Right atrium auricular region (tissue), 2 donors: ENCODE results near the gene PDXP. TPM values are rescaled to one million over a fixed set of nuclear protein-coding genes. Genes with fewer than 3 reads are reported as not detected.
A peak's percentile ranks its signal among the peaks of the same experiment; 100 is the strongest.

Experiments used
- DNase-seq: peaks from one replicate; pipeline ENCODE4 v3.0.0-alpha.2; 2019; ENCODE audit warnings: low spot score
- H3K27ac ChIP-seq, 2 donors: fragments of 200-600 bp; sonication (generic); 1 replicate in 1 of 2; 2 replicates in 1 of 2; pipeline ENCODE4 v1.5.1; 2016 to 2019
- H3K27me3 ChIP-seq, 2 donors: fragments of 200-600 bp; sonication (generic); one replicate each; pipeline versions ENCODE4 v1.5.1 to v1.6.0; 2017 to 2019
- H3K36me3 ChIP-seq: fragments of 200-600 bp; sonication (generic); one replicate; pipeline ENCODE4 v1.5.1; 2016
- H3K4me1 ChIP-seq, 2 donors: fragments of 200-600 bp; sonication (generic); one replicate each; pipeline versions ENCODE4 v1.5.1 to v1.6.0; 2017 to 2019
- H3K4me3 ChIP-seq, 2 donors: fragments of 200-600 bp; sonication (generic); 1 replicate in 1 of 2; 2 replicates in 1 of 2; pipeline ENCODE4 v1.5.1; 2017 to 2019; ENCODE audit warnings: mild to moderate bottlenecking in 1 of 2, moderate library complexity in 1 of 2
- H3K9me3 ChIP-seq, 2 donors: fragments of 200-600 bp; sonication (generic); one replicate each; pipeline ENCODE4 v1.5.1; 2019
- total RNA-seq, 2 donors: library from RNA; depleted of rRNA; stranded (reverse); fragments of >200 nt; gene quantifications; one replicate each; pipeline ENCODE4 v1.1.0, GENCODE V29; 2016
- TF ChIP-seq, protein P1 (sequence below), 2 donors: fragments of 200-600 bp; sonication (generic); IDR thresholded peaks; one replicate each; pipeline ENCODE4 v1.5.1; 2019; ENCODE audit warnings: antibody characterized with exemption in 2 of 2

Gene PDXP
- total RNA-seq, 2 donors from 2014 or later = 15.7 to 32.0 TPM

DNA sequence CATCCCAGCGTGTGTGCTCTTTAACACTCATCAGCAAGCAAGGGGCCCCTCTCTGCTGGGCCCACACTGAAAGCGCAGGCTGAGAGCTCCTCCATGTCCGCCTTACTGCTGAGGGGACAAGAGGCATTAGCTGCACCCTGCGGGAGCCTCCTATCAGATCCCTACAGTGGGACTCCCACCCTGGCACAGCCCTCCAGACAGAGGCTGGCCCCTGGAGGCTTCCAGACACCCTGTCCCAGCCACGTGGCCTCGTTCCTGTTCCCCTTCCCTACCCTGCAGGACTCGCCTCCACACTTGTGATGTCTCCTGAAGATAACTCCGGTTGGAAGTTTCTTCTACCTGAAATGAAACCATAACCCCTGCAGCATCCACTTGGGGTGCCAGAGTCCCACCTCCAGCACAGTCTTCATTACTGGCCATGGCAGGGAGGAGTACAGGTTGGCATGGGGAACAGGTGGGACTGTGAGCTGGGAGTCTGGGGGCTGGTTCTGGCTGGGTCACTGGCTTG lies 24.1 kb upstream of the PDXP start:
- Histone ChIP-seq H3K27me3 (no peaks in the 10 kb centered on the region), H3K4me3 (peak overlapping the region; percentile 12 to 29), H3K4me1 (peaks cover 5 to 40% of the 10 kb centered on the region in 2 donors), H3K36me3 (peaks cover 2% of the 10 kb centered on the region), H3K9me3 (no peaks in the 10 kb centered on the region), H3K27ac (peak overlapping the region; percentile 63 to 84)
- TF ChIP-seq, protein P1, sequence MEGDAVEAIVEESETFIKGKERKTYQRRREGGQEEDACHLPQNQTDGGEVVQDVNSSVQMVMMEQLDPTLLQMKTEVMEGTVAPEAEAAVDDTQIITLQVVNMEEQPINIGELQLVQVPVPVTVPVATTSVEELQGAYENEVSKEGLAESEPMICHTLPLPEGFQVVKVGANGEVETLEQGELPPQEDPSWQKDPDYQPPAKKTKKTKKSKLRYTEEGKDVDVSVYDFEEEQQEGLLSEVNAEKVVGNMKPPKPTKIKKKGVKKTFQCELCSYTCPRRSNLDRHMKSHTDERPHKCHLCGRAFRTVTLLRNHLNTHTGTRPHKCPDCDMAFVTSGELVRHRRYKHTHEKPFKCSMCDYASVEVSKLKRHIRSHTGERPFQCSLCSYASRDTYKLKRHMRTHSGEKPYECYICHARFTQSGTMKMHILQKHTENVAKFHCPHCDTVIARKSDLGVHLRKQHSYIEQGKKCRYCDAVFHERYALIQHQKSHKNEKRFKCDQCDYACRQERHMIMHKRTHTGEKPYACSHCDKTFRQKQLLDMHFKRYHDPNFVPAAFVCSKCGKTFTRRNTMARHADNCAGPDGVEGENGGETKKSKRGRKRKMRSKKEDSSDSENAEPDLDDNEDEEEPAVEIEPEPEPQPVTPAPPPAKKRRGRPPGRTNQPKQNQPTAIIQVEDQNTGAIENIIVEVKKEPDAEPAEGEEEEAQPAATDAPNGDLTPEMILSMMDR (IDR thresholded peaks at IDR 0.05) = no peak
- no peak for DNase-seq

DNA sequence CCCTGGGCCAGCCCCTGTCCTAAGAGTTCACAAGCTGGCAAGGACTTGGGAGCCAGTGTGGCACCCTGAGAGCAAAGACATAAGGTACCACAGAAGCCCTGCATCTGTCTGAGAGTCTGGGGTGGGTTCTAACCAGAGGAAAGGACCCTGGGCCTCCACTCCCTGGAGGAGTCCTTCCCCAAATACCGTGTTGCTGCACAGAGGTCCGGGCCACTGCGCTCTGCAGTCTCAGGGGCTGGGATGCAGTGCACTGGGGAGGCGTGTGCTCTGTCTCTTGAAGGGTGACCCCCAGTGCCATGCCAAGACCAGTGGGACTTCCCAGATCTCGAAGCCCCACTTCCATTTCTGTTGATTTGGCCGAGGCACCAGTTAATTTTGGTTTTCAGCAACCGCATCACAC lies 23.4 kb upstream of the PDXP start:
- Histone ChIP-seq H3K36me3 (no peaks in the 10 kb centered on the region), H3K9me3 (no peaks in the 10 kb centered on the region), H3K27me3 (no peaks in the 10 kb centered on the region), H3K4me1 (peaks cover 5 to 46% of the 10 kb centered on the region in 2 donors), H3K27ac (peak overlapping the region in 1 of 2 donors; percentile 6), H3K4me3 (no peak overlapping the region)
- TF ChIP-seq, protein P1 (IDR thresholded peaks at IDR 0.05) = no peak
- no peak for DNase-seq

GRCh38 chr22:37636186-37636948 lies 22.2 kb upstream of the PDXP start:
- TF ChIP-seq, protein P1 (IDR thresholded peaks at IDR 0.05) = no peak
- Histone ChIP-seq H3K27ac (no peak overlapping the region), H3K27me3 (no peaks in the 10 kb centered on the region), H3K36me3 (no peaks in the 10 kb centered on the region), H3K4me1 (peaks cover 5 to 54% of the 10 kb centered on the region in 2 donors), H3K4me3 (no peak overlapping the region), H3K9me3 (no peaks in the 10 kb centered on the region)
- no peak for DNase-seq

DNA sequence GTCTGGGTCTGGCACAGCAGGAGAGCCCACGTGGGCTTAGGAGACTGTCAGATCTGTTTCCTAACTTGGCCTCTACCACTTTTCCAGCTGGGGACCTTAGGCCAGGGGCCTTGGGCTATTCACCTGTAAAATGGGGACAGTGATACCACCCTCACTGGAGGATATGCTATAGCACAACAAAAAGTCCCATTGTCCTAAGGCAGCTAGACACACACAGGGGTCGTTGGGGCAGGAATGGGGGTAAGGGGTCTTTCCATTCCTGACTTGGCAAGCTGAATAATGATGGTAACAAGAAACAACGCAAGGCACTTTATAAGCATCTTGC lies 21.6 kb upstream of the PDXP start:
- no peak overlapping the region for H3K27ac ChIP-seq
- no peak for DNase-seq
- no peaks in the 10 kb centered on the region for H3K9me3 ChIP-seq
- H3K27me3 ChIP-seq = no peaks in the 10 kb centered on the region
- TF ChIP-seq, protein P1 (IDR thresholded peaks at IDR 0.05) = no peak
- no peak overlapping the region for H3K4me3 ChIP-seq
- H3K36me3 ChIP-seq = no peaks in the 10 kb centered on the region
- peaks cover 5 to 54% of the 10 kb centered on the region in 2 donors for H3K4me1 ChIP-seq

DNA sequence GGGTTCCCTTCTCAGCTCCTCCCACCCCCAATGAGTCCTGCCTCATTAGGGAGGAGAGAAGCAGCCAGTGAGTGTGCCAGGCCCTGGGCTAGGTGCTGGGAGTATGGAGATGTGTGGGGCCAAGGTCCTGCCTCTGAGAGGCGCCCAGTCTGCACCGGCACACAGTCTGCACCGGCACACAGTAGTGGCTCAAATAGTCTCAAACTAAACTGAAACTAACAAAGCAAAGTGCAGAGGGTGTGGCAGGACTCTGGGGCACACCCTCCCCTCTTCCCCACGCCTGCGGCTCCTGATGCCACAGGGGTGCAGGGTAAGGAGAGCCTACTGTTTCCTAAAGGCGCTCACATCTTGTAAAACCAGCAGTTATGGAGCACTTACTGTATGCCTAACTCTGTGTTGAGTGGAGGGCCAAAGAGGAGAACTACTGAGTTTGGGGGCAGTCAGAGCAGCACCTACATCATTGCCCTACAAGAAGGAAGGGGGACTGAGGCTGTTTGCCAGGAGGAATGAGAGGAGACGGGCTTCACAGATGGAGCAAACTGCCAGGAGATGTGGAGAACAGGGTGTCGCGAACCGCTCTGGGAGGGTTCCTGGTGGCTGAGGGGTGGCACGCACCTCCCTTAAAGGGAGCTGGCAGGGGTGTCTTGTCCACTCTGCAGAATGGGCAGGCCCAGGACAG lies 20.0 kb upstream of the PDXP start:
- TF ChIP-seq, protein P1 (IDR thresholded peaks at IDR 0.05) = no peak
- Histone ChIP-seq H3K36me3 (no peaks in the 10 kb centered on the region), H3K4me3 (peak overlapping the region in 1 of 2 donors; percentile 62), H3K9me3 (no peaks in the 10 kb centered on the region), H3K27ac (no peak overlapping the region), H3K27me3 (no peaks in the 10 kb centered on the region), H3K4me1 (peaks cover 0 to 54% of the 10 kb centered on the region in 2 donors)
- DNase-seq = no peak
